ENCODE data around the gene RXYLT1. TPM values are rescaled to one million over a fixed set of nuclear protein-coding genes. Genes with fewer than 3 reads are reported as not detected.

The RXYLT1 gene
- polyA plus RNA-seq, 1 donor (not counting 4 experiments of a cell fraction or from before 2014, with no cell fraction given), result 17.0 TPM

GRCh38 chr12:63849641-63850040, 69.9 kb downstream of the RXYLT1 start:
- no peak for TF ChIP-seq CTCF (optimal IDR thresholded peaks at IDR 0.05 in 1 of 3, IDR thresholded peaks at IDR 0.05 in 1 of 3, conservative IDR thresholded peaks at IDR 0.05 in 1 of 3; ENCODE audit: extremely low read depth in 1 of 3, insufficient read depth in 2 of 3, low read length in 3 of 3)
- no peak for TF ChIP-seq EZH2 (IDR thresholded peaks at IDR 0.05; ENCODE audit: low read length)
- Histone ChIP-seq H2AFZ (ENCODE audit: control insufficient read depth, low read length) (no peak overlapping the region), H3K9ac (ENCODE audit: control insufficient read depth, extremely low read depth, insufficient read depth, low read length) (no peak overlapping the region), H3K9me3 (ENCODE audit: control insufficient read depth, low read depth, low read length) (no peaks in the 10 kb centered on the region), H3K27ac (ENCODE audit: control insufficient read depth, insufficient read depth, low read length) (no peak overlapping the region), H4K20me1 (ENCODE audit: control insufficient read depth, extremely low read depth, insufficient read depth, low read length) (peaks cover 3% of the 10 kb centered on the region), H3K27me3 (ENCODE audit: control insufficient read depth, extremely low read depth, insufficient read depth, low read length) (no peaks in the 10 kb centered on the region), H3K79me2 (ENCODE audit: control insufficient read depth, insufficient read depth, low read length) (peaks cover 93% of the 10 kb centered on the region), H3K9me1 (ENCODE audit: control insufficient read depth, extremely low read depth, insufficient read depth, low read length) (peaks cover 4% of the 10 kb centered on the region), H3K36me3 (ENCODE audit: control insufficient read depth in 2 of 2, extremely low read depth in 1 of 2, insufficient read depth in 2 of 2, low read length in 2 of 2) (peaks cover 0 to 14% of the 10 kb centered on the region in 2 experiments), H3K4me2 (ENCODE audit: control insufficient read depth, extremely low read depth, insufficient read depth, low read depth, low read length) (no peak overlapping the region), H3K4me1 (ENCODE audit: control insufficient read depth, extremely low read depth, insufficient read depth, low read length) (peaks cover 23% of the 10 kb centered on the region), H3K4me3 (ENCODE audit: control insufficient read depth in 2 of 3, extremely low read depth in 1 of 3, insufficient read depth in 2 of 3, low read depth in 1 of 3, low read length in 3 of 3) (no peak overlapping the region)
- dilution Hi-C loops (cut with MboI; ENCODE audit: extremely low pct_ligation_motif_present, low sequenced_read_pairs), result loop anchor here (25.0 kb wide), 1 partner anchor 413 kb away; no protein-coding TSS in a partner anchor
- FAIRE-seq (no peak), DNase-seq (ENCODE audit: low read depth, low spot score) (no peak)

- FAIRE-seq, result no peak
- no peak overlapping the region for H3K4me2 ChIP-seq (ENCODE audit: control insufficient read depth, extremely low read depth, insufficient read depth, low read depth, low read length)
- H3K79me2 ChIP-seq (ENCODE audit: control insufficient read depth, insufficient read depth, low read length), result peaks cover 85% of the 10 kb centered on the region
- peaks cover 5% of the 10 kb centered on the region for H3K4me1 ChIP-seq (ENCODE audit: control insufficient read depth, extremely low read depth, insufficient read depth, low read length)
- H2AFZ ChIP-seq (ENCODE audit: control insufficient read depth, low read length), result no peak overlapping the region
- H3K36me3 ChIP-seq (ENCODE audit: control insufficient read depth in 2 of 2, extremely low read depth in 1 of 2, insufficient read depth in 2 of 2, low read length in 2 of 2), result peaks cover 0 to 4% of the 10 kb centered on the region in 2 experiments
- no peaks in the 10 kb centered on the region for H3K9me3 ChIP-seq (ENCODE audit: control insufficient read depth, low read depth, low read length)
- H3K9me1 ChIP-seq (ENCODE audit: control insufficient read depth, extremely low read depth, insufficient read depth, low read length), result peaks cover 2% of the 10 kb centered on the region
- H4K20me1 ChIP-seq (ENCODE audit: control insufficient read depth, extremely low read depth, insufficient read depth, low read length), result peaks cover 3% of the 10 kb centered on the region
- TF ChIP-seq CTCF (optimal IDR thresholded peaks at IDR 0.05 in 1 of 3, IDR thresholded peaks at IDR 0.05 in 1 of 3, conservative IDR thresholded peaks at IDR 0.05 in 1 of 3; ENCODE audit: extremely low read depth in 1 of 3, insufficient read depth in 2 of 3, low read length in 3 of 3), result no peak
- no peak for TF ChIP-seq EZH2 (IDR thresholded peaks at IDR 0.05; ENCODE audit: low read length)
- DNase-seq (ENCODE audit: low read depth, low spot score), result no peak
- H3K4me3 ChIP-seq (ENCODE audit: control insufficient read depth in 2 of 3, extremely low read depth in 1 of 3, insufficient read depth in 2 of 3, low read depth in 1 of 3, low read length in 3 of 3), result no peak overlapping the region
- H3K27me3 ChIP-seq (ENCODE audit: control insufficient read depth, extremely low read depth, insufficient read depth, low read length), result no peaks in the 10 kb centered on the region
- dilution Hi-C loops (cut with MboI; ENCODE audit: extremely low pct_ligation_motif_present, low sequenced_read_pairs), result no loop called here
- H3K9ac ChIP-seq (ENCODE audit: control insufficient read depth, extremely low read depth, insufficient read depth, low read length), result no peak overlapping the region
- no peak overlapping the region for H3K27ac ChIP-seq (ENCODE audit: control insufficient read depth, insufficient read depth, low read length)
Observed at GRCh38 chr12:63853978-63854377, 74.3 kb downstream of the RXYLT1 start.

Data from keratinocyte (primary cell).